Skeletal muscle satellite cell (primary cell): ENCODE results near the gene EXOC4.

Source experiments
- H3K27me3 ChIP-seq: 2 replicates; pipeline ENCODE4 v1.7.0; 2013; ENCODE audit warnings: low read length; ENCODE audit not compliant: control insufficient read depth, insufficient read depth
- H3K36me3 ChIP-seq: 2 replicates; pipeline ENCODE4 v1.7.0; 2013; ENCODE audit warnings: mild to moderate bottlenecking, control low read depth, low read length; ENCODE audit not compliant: insufficient read depth
- H3K4me1 ChIP-seq: 2 replicates; pipeline ENCODE4 v1.7.0; 2013; ENCODE audit warnings: low read length; ENCODE audit not compliant: control insufficient read depth, insufficient read depth
- H3K4me2 ChIP-seq: 2 replicates; pipeline ENCODE4 v1.7.0; 2013; ENCODE audit warnings: mild to moderate bottlenecking, low read length
- H3K4me3 ChIP-seq: 2 replicates; pipeline ENCODE4 v1.7.0; 2013; ENCODE audit warnings: low read length
- H3K9ac ChIP-seq: 2 replicates; pipeline ENCODE4 v1.7.0; 2013; ENCODE audit warnings: mild to moderate bottlenecking, low read depth, low read length, moderate library complexity
- H3K9me3 ChIP-seq: replicated peaks from 2 replicates; pipeline ENCODE4 v1.7.0; 2013; ENCODE audit warnings: mild to moderate bottlenecking, control low read depth, low read length

The EXOC4 gene

GRCh38 chr7:133246558-133246957 lies 6.3 kb upstream of the EXOC4 start:
- no peak overlapping the region for H3K4me3 ChIP-seq
- no peak overlapping the region for H3K9ac ChIP-seq
- H3K27me3 ChIP-seq = no peaks in the 10 kb centered on the region
- no peaks in the 10 kb centered on the region for H3K9me3 ChIP-seq
- no peaks in the 10 kb centered on the region for H3K36me3 ChIP-seq
- no peaks in the 10 kb centered on the region for H3K4me1 ChIP-seq
- H3K4me2 ChIP-seq = no peak overlapping the region

- no peaks in the 10 kb centered on the region for H3K27me3 ChIP-seq
- no peak overlapping the region for H3K9ac ChIP-seq
- H3K36me3 ChIP-seq = no peaks in the 10 kb centered on the region
- no peaks in the 10 kb centered on the region for H3K9me3 ChIP-seq
- no peak overlapping the region for H3K4me3 ChIP-seq
- H3K4me2 ChIP-seq = no peak overlapping the region
- no peaks in the 10 kb centered on the region for H3K4me1 ChIP-seq
Measured at GRCh38 chr7:133248901-133249300, 4.0 kb upstream of the EXOC4 start.

DNA sequence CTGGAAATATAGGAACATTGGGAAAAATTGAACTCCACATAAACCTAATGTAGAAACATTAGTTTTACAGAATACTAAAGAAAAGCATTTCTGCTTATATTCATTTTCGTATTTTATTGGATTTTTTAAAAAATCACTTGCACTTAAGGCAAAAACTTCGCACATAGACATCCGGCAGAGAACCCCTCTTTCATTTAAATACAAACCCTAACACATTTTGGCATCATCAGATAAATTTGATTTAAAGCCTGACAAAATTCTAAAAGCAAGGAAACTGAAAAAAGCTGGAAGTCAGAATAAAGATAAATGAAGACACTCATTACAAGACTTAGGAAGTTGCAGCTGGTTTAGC lies 396 bp upstream of the EXOC4 start:
- Histone ChIP-seq H3K9ac (no peak overlapping the region), H3K4me1 (no peaks in the 10 kb centered on the region), H3K4me2 (peak overlapping the region; percentile 32), H3K4me3 (no peak overlapping the region), H3K27me3 (no peaks in the 10 kb centered on the region), H3K9me3 (no peaks in the 10 kb centered on the region), H3K36me3 (no peaks in the 10 kb centered on the region)

DNA sequence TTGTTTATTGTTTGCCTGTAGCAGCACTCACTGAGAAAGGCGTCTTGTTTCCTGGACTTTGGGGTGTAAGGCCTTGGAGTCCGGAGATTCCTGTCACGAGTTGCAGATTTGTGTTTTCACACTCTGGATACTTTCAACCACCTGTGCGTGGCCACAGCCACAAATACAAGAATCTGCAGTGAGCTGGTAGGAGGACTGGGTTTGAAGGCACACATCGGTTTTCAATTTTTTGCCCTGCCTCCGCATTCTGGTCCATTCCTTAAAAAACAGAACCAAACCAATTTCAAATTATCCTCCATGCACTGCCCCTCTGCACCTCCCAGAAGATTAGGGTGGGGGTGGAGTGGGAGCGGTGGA lies 619 bp downstream of the EXOC4 start:
- peaks cover 3% of the 10 kb centered on the region for H3K36me3 ChIP-seq
- H3K9ac ChIP-seq = peak overlapping the region; percentile 89
- no peaks in the 10 kb centered on the region for H3K4me1 ChIP-seq
- H3K4me3 ChIP-seq = peak overlapping the region; percentile 85
- peak overlapping the region; percentile 91 for H3K4me2 ChIP-seq
- no peaks in the 10 kb centered on the region for H3K9me3 ChIP-seq
- no peaks in the 10 kb centered on the region for H3K27me3 ChIP-seq

- H3K36me3 ChIP-seq = peaks cover 3% of the 10 kb centered on the region
- H3K4me3 ChIP-seq = no peak overlapping the region
- no peaks in the 10 kb centered on the region for H3K27me3 ChIP-seq
Measured at GRCh38 chr7:133255486-133255885, 2.6 kb downstream of the EXOC4 start.

DNA sequence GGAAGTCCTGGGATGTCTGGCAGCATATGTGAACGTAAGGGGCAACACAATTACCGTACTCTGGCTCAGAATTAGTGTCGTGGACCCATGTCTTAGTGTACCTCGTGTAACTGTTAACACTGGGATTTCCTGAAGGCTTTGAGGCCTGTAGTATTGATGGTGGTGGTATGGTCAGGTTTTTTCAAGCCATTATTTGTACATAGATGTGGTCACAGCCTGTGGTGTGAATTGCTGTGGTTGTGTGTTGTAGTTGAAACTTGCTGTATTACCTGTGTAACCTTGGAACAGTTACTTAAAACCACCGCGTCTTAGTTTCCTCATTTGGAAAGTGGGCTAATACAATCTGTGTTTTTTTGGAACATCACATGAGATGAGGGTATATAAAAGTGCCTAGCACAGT lies 5.3 kb downstream of the EXOC4 start:
- peaks cover 3% of the 10 kb centered on the region for H3K36me3 ChIP-seq
- H3K4me2 ChIP-seq = no peak overlapping the region
- H3K9me3 ChIP-seq = no peaks in the 10 kb centered on the region
- H3K27me3 ChIP-seq = no peaks in the 10 kb centered on the region
- no peak overlapping the region for H3K9ac ChIP-seq
- H3K4me3 ChIP-seq = no peak overlapping the region
- H3K4me1 ChIP-seq = no peaks in the 10 kb centered on the region

More at GRCh38 chr7:133255486-133255885, 2.6 kb downstream of the EXOC4 start:
- Histone ChIP-seq H3K4me1 (no peaks in the 10 kb centered on the region), H3K4me2 (no peak overlapping the region), H3K9ac (no peak overlapping the region), H3K9me3 (no peaks in the 10 kb centered on the region)

DNA sequence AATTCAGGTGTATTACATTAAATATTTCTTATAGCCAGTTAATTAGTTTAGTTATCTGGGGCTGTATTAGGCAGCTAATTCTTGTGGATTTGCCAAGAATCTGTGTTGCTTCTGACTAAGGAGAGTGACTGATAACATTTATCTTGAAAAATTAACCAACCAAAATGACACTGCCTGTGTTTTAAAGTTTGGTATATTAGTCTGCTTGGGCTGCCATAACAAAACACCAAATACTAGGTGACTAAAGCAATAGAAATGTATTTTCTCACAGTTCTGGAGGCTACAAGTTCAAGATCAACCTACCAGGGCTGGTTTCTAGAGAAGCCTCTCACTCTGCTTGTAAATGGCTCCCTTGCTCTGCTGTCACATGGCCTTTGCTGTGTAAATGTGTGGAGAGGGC lies 12.9 kb downstream of the EXOC4 start:
- Histone ChIP-seq H3K36me3 (no peaks in the 10 kb centered on the region), H3K4me2 (no peak overlapping the region), H3K4me1 (no peaks in the 10 kb centered on the region), H3K27me3 (no peaks in the 10 kb centered on the region), H3K9me3 (no peaks in the 10 kb centered on the region), H3K4me3 (no peak overlapping the region), H3K9ac (no peak overlapping the region)

DNA sequence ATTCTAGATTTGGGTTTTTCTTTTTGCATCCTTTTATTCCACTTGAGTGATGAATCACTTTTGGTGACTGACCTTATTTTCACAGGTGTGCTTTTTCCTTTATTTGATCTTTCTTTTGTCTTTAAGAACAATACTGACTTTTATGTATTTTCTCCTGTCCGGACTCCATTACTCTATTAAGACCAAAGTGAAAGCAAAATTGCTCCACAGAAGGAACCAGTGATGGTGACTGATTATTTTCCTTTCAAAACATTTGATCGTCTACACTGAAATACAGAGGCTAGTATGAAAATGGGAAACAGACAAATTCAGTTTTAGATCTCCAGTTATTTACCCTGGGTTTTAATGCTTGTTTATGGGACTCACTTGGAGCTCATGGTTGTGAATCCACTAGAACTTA lies 15.5 kb downstream of the EXOC4 start:
- Histone ChIP-seq H3K4me1 (no peaks in the 10 kb centered on the region), H3K9me3 (no peaks in the 10 kb centered on the region), H3K36me3 (no peaks in the 10 kb centered on the region), H3K4me2 (no peak overlapping the region), H3K9ac (no peak overlapping the region), H3K4me3 (no peak overlapping the region), H3K27me3 (no peaks in the 10 kb centered on the region)

- Histone ChIP-seq H3K27me3 (no peaks in the 10 kb centered on the region), H3K4me1 (no peaks in the 10 kb centered on the region), H3K9me3 (no peaks in the 10 kb centered on the region), H3K9ac (no peak overlapping the region), H3K4me3 (no peak overlapping the region), H3K4me2 (no peak overlapping the region), H3K36me3 (peaks cover 18% of the 10 kb centered on the region)
Measured at GRCh38 chr7:133272336-133272735, 19.5 kb downstream of the EXOC4 start.

- Histone ChIP-seq H3K9me3 (no peaks in the 10 kb centered on the region), H3K27me3 (no peaks in the 10 kb centered on the region), H3K4me1 (no peaks in the 10 kb centered on the region), H3K4me3 (no peak overlapping the region), H3K36me3 (peaks cover 19% of the 10 kb centered on the region), H3K4me2 (no peak overlapping the region), H3K9ac (no peak overlapping the region)
Measured at GRCh38 chr7:133273227-133273626, 20.3 kb downstream of the EXOC4 start.

DNA sequence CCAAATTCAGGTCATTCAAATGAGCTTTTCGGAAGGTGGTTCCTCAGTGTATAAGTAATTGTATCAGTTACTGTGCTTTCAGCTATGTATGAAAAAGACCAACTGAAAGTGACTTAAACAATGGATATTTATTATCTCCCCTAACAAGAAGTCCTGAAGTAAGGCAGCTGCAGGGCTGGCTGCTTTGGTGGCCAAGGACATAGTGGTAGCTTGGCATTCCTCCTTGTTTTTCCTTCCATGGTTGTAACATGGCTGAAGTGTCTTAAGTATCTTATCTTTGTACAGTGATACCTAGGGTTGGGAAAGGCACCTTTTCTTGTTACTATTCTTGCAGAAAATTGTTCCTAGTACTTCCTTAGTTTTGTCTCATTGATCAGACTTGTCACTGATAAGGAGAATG lies 21.4 kb downstream of the EXOC4 start:
- H3K27me3 ChIP-seq = no peaks in the 10 kb centered on the region
- no peaks in the 10 kb centered on the region for H3K4me1 ChIP-seq
- no peaks in the 10 kb centered on the region for H3K9me3 ChIP-seq
- no peak overlapping the region for H3K4me2 ChIP-seq
- no peak overlapping the region for H3K9ac ChIP-seq
- H3K36me3 ChIP-seq = peaks cover 20% of the 10 kb centered on the region
- no peak overlapping the region for H3K4me3 ChIP-seq

- Histone ChIP-seq H3K9ac (no peak overlapping the region), H3K4me3 (no peak overlapping the region), H3K4me2 (no peak overlapping the region), H3K36me3 (peaks cover 24% of the 10 kb centered on the region), H3K9me3 (no peaks in the 10 kb centered on the region), H3K4me1 (no peaks in the 10 kb centered on the region), H3K27me3 (no peaks in the 10 kb centered on the region)
Measured at GRCh38 chr7:133275008-133275407, 22.1 kb downstream of the EXOC4 start.
